K562 (cell line): Measurements from ENCODE around the gene LTBP2. TPM values are rescaled to one million over a fixed set of nuclear protein-coding genes. Genes with fewer than 3 reads are reported as not detected.
A peak's percentile ranks its signal among the peaks of the same experiment; 100 is the strongest.

Source experiments
- ATF3 ChIP-seq, 2 experiments: fragments of 450-650 bp in 1 of 2; sonication (generic) in 1 of 2; formaldehyde crosslinking in 1 of 2; IDR thresholded peaks in 1 of 2; conservative IDR thresholded peaks in 1 of 2; 2 replicates each; pipeline versions ENCODE4 v1.6.1 to v1.8.1; 2016 to 2023; ENCODE audit warnings: mild to moderate bottlenecking in 2 of 2, moderate library complexity in 2 of 2, inconsistent platforms in 1 of 2, missing genetic modification reagents in 1 of 2
- CBFA2T3 ChIP-seq: fragments of 450-650 bp; IDR thresholded peaks from 2 replicates; pipeline ENCODE4 v1.6.1; 2017
- CTBP1 ChIP-seq: fragments of 450-650 bp; IDR thresholded peaks from 2 replicates; pipeline ENCODE4 v1.6.1; 2016; ENCODE audit warnings: borderline replicate concordance
- DDX20 ChIP-seq: fragments of 450-650 bp; IDR thresholded peaks from 2 replicates; pipeline ENCODE4 v1.6.1; 2016; ENCODE audit warnings: missing genetic modification characterization, low read depth, mild to moderate bottlenecking, missing compliant biosample characterization, moderate library complexity
- DPF2 ChIP-seq: fragments of 450-650 bp; IDR thresholded peaks from 2 replicates; pipeline ENCODE4 v1.6.1; 2016
- HES1 ChIP-seq: fragments of 450-650 bp; IDR thresholded peaks from 2 replicates; pipeline ENCODE4 v1.6.1; 2016; ENCODE audit warnings: low read depth, mild to moderate bottlenecking, moderate library complexity
- JUN ChIP-seq, 2 experiments: sonication (generic) in 1 of 2; formaldehyde crosslinking in 1 of 2; IDR thresholded peaks; 2 replicates each; pipeline versions ENCODE4 v1.6.1 to v1.8.0; 2012 to 2022; ENCODE audit warnings: borderline replicate concordance in 2 of 2, mild to moderate bottlenecking in 2 of 2, improper control_type of control experiment in 1 of 2, low read depth in 1 of 2, low read length in 1 of 2, missing genetic modification reagents in 1 of 2
- KDM2B ChIP-seq: fragments of 250-450 bp; sonication (Bioruptor Pico); IDR thresholded peaks from 2 replicates; pipeline ENCODE4 v1.8.0; 2021; ENCODE audit warnings: mild to moderate bottlenecking, moderate library complexity
- MBD1 ChIP-seq: fragments of 250-450 bp; sonication (Bioruptor Pico); IDR thresholded peaks from 2 replicates; pipeline ENCODE4 v1.8.0; 2022; ENCODE audit warnings: inconsistent platforms
- MCM5 ChIP-seq: fragments of 450-650 bp; IDR thresholded peaks from 2 replicates; pipeline ENCODE4 v1.6.1; 2016; ENCODE audit warnings: low read depth
- MTA1 ChIP-seq: fragments of 450-650 bp; IDR thresholded peaks from 2 replicates; pipeline ENCODE4 v1.6.1; 2017; ENCODE audit warnings: borderline replicate concordance
- NEUROD1 ChIP-seq: fragments of 150-350 bp; IDR thresholded peaks from 2 replicates; pipeline ENCODE4 v1.6.1; 2014; ENCODE audit warnings: borderline replicate concordance, low read length, low read depth; ENCODE audit not compliant: partially characterized antibody
- POLR2AphosphoS5 ChIP-seq: IDR thresholded peaks from 2 replicates; pipeline ENCODE4 v1.6.1; 2011; ENCODE audit warnings: mild to moderate bottlenecking, low read depth, low read length, moderate library complexity; ENCODE audit not compliant: control insufficient read depth, insufficient read depth
- POLR2G ChIP-seq: fragments of 200-400 bp; formaldehyde crosslinking; IDR thresholded peaks from 2 replicates; pipeline ENCODE4 v1.6.1; 2017; ENCODE audit warnings: low read depth, mild to moderate bottlenecking, antibody characterized with exemption, low read length, moderate library complexity
- SETDB1 ChIP-seq: IDR thresholded peaks from one replicate; pipeline ENCODE4 v1.6.1; 2012; ENCODE audit warnings: low read length, control low read depth, inconsistent platforms
- SMARCC2 ChIP-seq: fragments of 450-650 bp; IDR thresholded peaks from 2 replicates; pipeline ENCODE4 v1.6.1; 2017; ENCODE audit warnings: antibody characterized with exemption, moderate library complexity, mild to moderate bottlenecking, low read depth
- U2AF1 ChIP-seq: fragments of 200-400 bp; formaldehyde crosslinking; optimal IDR thresholded peaks from 2 replicates; pipeline ENCODE3; 2017; ENCODE audit warnings: mild to moderate bottlenecking, low read depth, low read length, moderate library complexity
- ZFX ChIP-seq: sonication (generic); formaldehyde crosslinking; IDR thresholded peaks from 2 replicates; pipeline ENCODE4 v1.8.0; 2022; ENCODE audit warnings: mild to moderate bottlenecking, missing genetic modification reagents, moderate library complexity
- ZNF609 ChIP-seq: sonication (generic); formaldehyde crosslinking; IDR thresholded peaks from 2 replicates; pipeline ENCODE4 v1.8.1; 2023; ENCODE audit warnings: missing genetic modification reagents, mild to moderate bottlenecking, borderline replicate concordance
- ZZZ3 ChIP-seq: fragments of 450-650 bp; IDR thresholded peaks from 2 replicates; pipeline ENCODE4 v1.6.1; 2016; ENCODE audit warnings: antibody characterized with exemption, mild to moderate bottlenecking, moderate library complexity
- polyA plus RNA-seq, 8 experiments: library from polyadenylated mRNA; depleted of rRNA in 4 of 8; stranded (reverse) in 5 of 8; unstranded in 3 of 8; fragments of >200 nt; fragmentation: Nextera tagmentation in 2 of 8; fragmentation: Illumina TruSeq in 1 of 8; extraction: Ambion mirVana in 2 of 8; extraction: Trizol in 1 of 8; gene quantifications; 2 replicates each; pipeline versions ENCODE4 v1.2.1 to v1.2.3, GENCODE V29; 2011 to 2014; ENCODE audit warnings: inconsistent platforms in 1 of 8, missing spikeins in 1 of 8
- total RNA-seq, 7 experiments: library from RNA; depleted of rRNA in 6 of 7; stranded (reverse); fragments of >200 nt in 6 of 7; fragmentation: Illumina TruSeq in 2 of 7; extraction: Trizol in 2 of 7; gene quantifications; 2 replicates each; pipeline versions ENCODE4 v1.2.1 to v1.2.3, GENCODE V29; 2011 to 2021; ENCODE audit warnings: low replicate concordance in 1 of 7

LTBP2 gene
- total and polyA plus RNA-seq, 9 of the 15 experiments (the other 6 are each of a cell fraction or from before 2014, with no cell fraction given), result under 0.01 to 0.18 (median 0.03) TPM; not detected in 3

GRCh38 chr14:74620497-74620921, 8.5 kb upstream of the LTBP2 start (continued):
- peak; percentile 76 for TF ChIP-seq ATF3 (IDR thresholded peaks at IDR 0.05)
- no peak for TF ChIP-seq ATF3 (CRISPR knock-in tag; conservative IDR thresholded peaks at IDR 0.05)
- TF ChIP-seq ZFX (CRISPR knock-in tag), result no peak
- TF ChIP-seq U2AF1, result no peak
- peak; percentile 53; the same call in 1 of the 2 replicates for TF ChIP-seq CTBP1
- no peak for TF ChIP-seq ZZZ3
- no peak for TF ChIP-seq MCM5
- no peak for TF ChIP-seq SETDB1
- TF ChIP-seq HES1, result peak; percentile 70; the same call in 1 of the 2 replicates
- no peak for TF ChIP-seq MBD1
- TF ChIP-seq CBFA2T3, result peak; percentile 81
- TF ChIP-seq ZNF609 (CRISPR knock-in tag), result peak; percentile 76; the same call in 1 of the 2 replicates
- peak; percentile 72 for TF ChIP-seq DPF2
- TF ChIP-seq DDX20, result no peak
- TF ChIP-seq SMARCC2, result 0 out of 2 replicates have a peak, but pooled peaks have one; percentile 45
- TF ChIP-seq POLR2G, result no peak
- TF ChIP-seq KDM2B, result no peak
- TF ChIP-seq NEUROD1, result no peak
- TF ChIP-seq JUN (IDR thresholded peaks at IDR 0.05; ENCODE audit: borderline replicate concordance, low read depth, low read length), result 0 out of 2 replicates have a peak, but pooled peaks have one; percentile 21
- no peak for TF ChIP-seq JUN (CRISPR knock-in tag; IDR thresholded peaks at IDR 0.05; ENCODE audit: borderline replicate concordance)
- peak; percentile 70; the same call in 1 of the 2 replicates for TF ChIP-seq MTA1
- no peak for TF ChIP-seq POLR2AphosphoS5
